ENCODE results near the gene FRMD4A. TPM values are rescaled to one million over a fixed set of nuclear protein-coding genes. Genes with fewer than 3 reads are reported as not detected.
A peak's percentile ranks its signal among the peaks of the same experiment; 100 is the strongest.

The FRMD4A gene
- total and polyA plus RNA-seq, 10 of the 15 experiments (the other 5 are each of a cell fraction or from before 2014, with no cell fraction given), result 17.8 to 75.2 (median 39.1) TPM

DNA sequence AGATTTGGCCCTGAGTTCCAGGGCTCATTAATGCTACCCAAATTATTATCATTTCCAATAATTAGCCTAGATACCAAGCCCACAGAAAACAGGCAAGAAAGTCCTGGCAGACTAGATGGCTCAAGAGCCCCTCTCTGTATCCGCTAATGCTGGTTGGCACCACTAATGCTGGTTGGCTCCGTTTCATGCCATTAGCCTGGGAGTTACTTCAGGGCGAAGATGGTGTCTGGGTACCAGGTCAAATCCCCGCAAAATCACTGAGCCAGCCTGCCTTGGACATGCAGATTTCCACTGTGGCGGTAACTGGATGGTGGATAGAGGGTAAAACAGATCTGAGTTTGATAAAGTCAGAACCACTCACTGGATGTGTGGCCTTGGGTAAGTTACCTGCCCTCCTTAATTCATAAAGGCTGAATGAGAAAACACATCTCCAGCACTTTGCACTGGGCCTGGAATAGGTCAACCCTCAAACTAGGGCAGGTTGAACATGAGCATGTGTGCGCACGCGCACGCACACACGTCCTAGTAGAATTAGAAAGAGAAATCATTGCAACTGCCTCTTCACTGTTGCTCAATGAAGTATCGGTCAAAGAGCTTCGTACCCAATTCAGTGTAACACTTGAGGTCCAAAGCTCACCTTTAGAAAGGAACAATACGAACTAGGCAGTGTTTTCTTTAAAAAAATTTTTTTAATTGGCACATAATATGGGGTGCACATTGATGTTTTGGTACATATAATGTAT is 652.5 kb downstream of the FRMD4A start (continued):
- peak; percentile 65 for TF ChIP-seq BCL3 (IDR thresholded peaks at IDR 0.05; ENCODE audit: borderline replicate concordance, insufficient read depth, low read depth, low read length, poor library complexity, severe bottlenecking)

DNA sequence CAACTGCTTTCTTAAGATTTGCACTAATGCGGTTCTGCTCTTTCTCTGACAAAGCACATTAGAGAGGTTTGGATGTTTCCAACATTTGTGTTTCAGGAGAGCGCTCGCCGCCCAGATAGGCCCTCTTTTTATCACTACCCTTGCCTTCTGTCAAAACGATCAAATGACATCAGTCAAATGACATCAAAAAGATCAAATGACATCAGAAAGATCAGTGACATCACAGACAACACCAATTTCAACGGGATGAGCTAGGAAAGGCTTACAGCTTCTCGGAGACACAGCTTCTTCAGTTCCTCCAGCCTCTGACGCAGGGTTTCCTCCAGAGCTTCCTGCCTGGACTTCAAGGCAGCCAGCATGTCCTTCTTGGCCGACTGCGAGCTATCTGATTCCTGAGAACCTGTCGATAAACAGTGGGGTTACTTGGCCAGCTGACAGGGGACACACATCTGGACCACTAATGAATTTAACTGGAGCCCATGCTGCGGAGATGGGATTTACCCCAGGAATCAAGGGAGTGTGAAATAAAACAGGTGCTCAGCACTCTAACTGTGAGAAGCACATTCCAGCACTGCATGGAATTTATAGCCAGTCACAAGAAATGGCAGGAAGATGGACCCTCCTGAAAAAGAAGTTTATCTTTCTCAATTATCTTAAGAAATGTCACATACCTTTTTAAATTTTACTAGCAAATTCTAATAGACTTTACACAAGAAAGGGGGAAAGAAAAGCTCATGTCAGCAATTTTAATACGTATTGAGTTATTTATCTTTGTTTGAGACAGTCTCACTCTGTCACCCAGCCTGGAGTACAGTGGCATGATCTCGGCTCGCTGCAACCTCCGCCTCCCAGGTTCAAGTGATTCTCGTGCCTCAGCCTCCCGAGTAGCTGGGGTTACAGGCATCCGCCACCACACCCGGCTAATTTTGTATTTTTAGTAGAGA is 655.8 kb downstream of the FRMD4A start:
- no peaks in the 10 kb centered on the region for H3K4me1 ChIP-seq (ENCODE audit: control insufficient read depth, insufficient read depth, low read length)
- no peak overlapping the region for H3K4me3 ChIP-seq
- 89% methylated on average over 20 of the region's 20 CpGs for WGBS (ENCODE audit: insufficient coverage, insufficient replicate concordance, low lambda C conversion rate, missing lambda C conversion rate)
- in situ Hi-C loops (cut with MboI), result no loop called here
- SMC1A ChIA-PET (ENCODE audit: uncharacterized antibody, unreplicated experiment), result interaction anchor here (0.9 to 2.2 kb wide), 3 partner anchors 11 to 45 kb away, joined by 3 to 5 read pairs (median 3); no protein-coding TSS in a partner anchor
- no peak overlapping the region for H2AFZ ChIP-seq (ENCODE audit: control insufficient read depth, low read depth, low read length)
- H3K9ac ChIP-seq (ENCODE audit: control insufficient read depth, insufficient read depth, low read length), result no peak overlapping the region
- ATAC-seq (no peak), DNase-seq (ENCODE audit: low read depth, low spot score) (no peak), FAIRE-seq (no peak)
- H3K9me3 ChIP-seq (replicated peaks; ENCODE audit: control insufficient read depth, insufficient read depth, low read length), result no peaks in the 10 kb centered on the region
- RAD21 ChIA-PET (ENCODE audit: unreplicated experiment), result no interaction called here
- no TSS peak for BruUV-seq (replicated peaks)
- POLR2A ChIA-PET, result interaction anchor here (1.0 kb wide), 1 partner anchor 8 kb away, joined by 3 read pairs; no protein-coding TSS in a partner anchor
- no peaks in the 10 kb centered on the region for H3K27me3 ChIP-seq (replicated peaks in 1 of 2; ENCODE audit: control insufficient read depth in 2 of 2, insufficient read depth in 2 of 2, low read length in 1 of 2)
- CTCF ChIA-PET, result no interaction called here
- H4K20me1 ChIP-seq (ENCODE audit: control insufficient read depth, insufficient read depth), result no peaks in the 10 kb centered on the region; the same call in 1 of the 2 replicates
- intact Hi-C loops (cut with micrococcal nuclease; ENCODE audit: unreplicated experiment), result no loop called here
- no peak overlapping the region for H3K4me2 ChIP-seq (ENCODE audit: control insufficient read depth, insufficient read depth)
- no peaks in the 10 kb centered on the region; the same call in 1 of the 2 replicates for H3K79me2 ChIP-seq (ENCODE audit: control insufficient read depth, insufficient read depth, low read length)
- H3K27ac ChIP-seq (ENCODE audit: control insufficient read depth, insufficient read depth), result no peak overlapping the region
- H3K36me3 ChIP-seq (ENCODE audit: control insufficient read depth in 2 of 2, insufficient read depth in 2 of 2, low read length in 1 of 2), result peaks cover 7 to 27% of the 10 kb centered on the region in 2 experiments
- TF ChIP-seq CREB1 (IDR thresholded peaks at IDR 0.05; ENCODE audit: low read depth) (peak; percentile 65; the same call in 1 of the 2 replicates), SMAD1 (IDR thresholded peaks at IDR 0.05; ENCODE audit: low read depth, partially characterized antibody) (no peak), RAD51 (IDR thresholded peaks at IDR 0.05) (no peak), CREM (IDR thresholded peaks at IDR 0.05; ENCODE audit: low read depth) (peak; percentile 50; the same call in 1 of the 2 replicates)

All from GM12878 (cell line).